Naive thymus-derived CD4-positive, alpha-beta T cell (primary cell): ENCODE measurements around the gene TSPAN18. TPM values are rescaled to one million over a fixed set of nuclear protein-coding genes. Genes with fewer than 3 reads are reported as not detected.

Experiments used
- ATAC-seq: fragments of 150-1000 bp; cut with Tn5 transposase; 2 replicates; pipeline ENCODE4 v1.10.0; 2021; ENCODE audit warnings: mild to moderate bottlenecking, moderate library complexity
- CTCF ChIA-PET: fragments of 350-600 bp; sonication (Branson Sonifier 250); formaldehyde crosslinking; loops from one replicate; lab custom pipeline; 2021; ENCODE audit warnings: antibody characterized with exemption; lab: Charles Lee
- POLR2A ChIA-PET: fragments of 350-600 bp; sonication (Branson Sonifier 250); formaldehyde crosslinking; loops from one replicate; lab custom pipeline; 2021; ENCODE audit warnings: antibody characterized with exemption, inconsistent platforms; lab: Charles Lee
- DNase-seq, 9 donors: peaks; one replicate each; pipeline versions ENCODE4 v3.0.0 to v3.0.0-alpha.2; 2020 to 2022; ENCODE audit warnings: mixed read lengths in 1 of 9
- H3K27ac ChIP-seq: one replicate; pipeline ENCODE4 v1.7.0; 2013; ENCODE audit warnings: mild to moderate bottlenecking, low read depth, low read length, moderate library complexity
- H3K27me3 ChIP-seq, 2 donors: one replicate each; pipeline ENCODE4 v1.7.0; 2013; ENCODE audit warnings: low read length in 2 of 2, mild to moderate bottlenecking in 2 of 2, moderate library complexity in 2 of 2; ENCODE audit not compliant: control insufficient read depth in 2 of 2, insufficient read depth in 2 of 2
- H3K36me3 ChIP-seq, 3 experiments: 1 replicate in 2 of 3; 2 replicates in 1 of 3; pipeline ENCODE4 v1.7.0; 2013; ENCODE audit warnings: low read length in 3 of 3, mild to moderate bottlenecking in 3 of 3, moderate library complexity in 1 of 3; ENCODE audit not compliant: insufficient read depth in 3 of 3, control insufficient read depth in 2 of 3
- H3K4me1 ChIP-seq, 2 donors: one replicate each; pipeline ENCODE4 v1.7.0; 2013; ENCODE audit warnings: low read length in 2 of 2, mild to moderate bottlenecking in 2 of 2, moderate library complexity in 1 of 2; ENCODE audit not compliant: control insufficient read depth in 2 of 2, insufficient read depth in 2 of 2
- H3K4me3 ChIP-seq: 2 replicates; pipeline ENCODE4 v1.7.0; 2013; ENCODE audit warnings: mild to moderate bottlenecking, low read length
- H3K9me3 ChIP-seq, 3 experiments: 1 replicate in 2 of 3; 2 replicates in 1 of 3; pipeline ENCODE4 v1.7.0; 2013; ENCODE audit warnings: low read length in 3 of 3; ENCODE audit not compliant: control insufficient read depth in 2 of 3
- H3K27ac Mint-ChIP-seq, 9 donors: one replicate each; pipeline ENCODE4 v1.8.0; 2020 to 2022; ENCODE audit warnings: mixed read lengths in 9 of 9, mild to moderate bottlenecking in 8 of 9, moderate library complexity in 5 of 9, inconsistent platforms in 2 of 9
- H3K27me3 Mint-ChIP-seq, 5 donors: one replicate each; pipeline ENCODE4 v1.8.0; 2021 to 2022; ENCODE audit warnings: mixed read lengths in 5 of 5, mild to moderate bottlenecking in 1 of 5
- H3K36me3 Mint-ChIP-seq, 5 donors: one replicate each; pipeline ENCODE4 v1.8.0; 2020 to 2022; ENCODE audit warnings: mixed read lengths in 5 of 5, mild to moderate bottlenecking in 3 of 5, inconsistent platforms in 1 of 5
- H3K4me1 Mint-ChIP-seq, 7 donors: one replicate each; pipeline ENCODE4 v1.8.0; 2020 to 2022; ENCODE audit warnings: mixed read lengths in 7 of 7, mild to moderate bottlenecking in 3 of 7, inconsistent platforms in 1 of 7
- H3K4me3 Mint-ChIP-seq, 10 donors: one replicate each; pipeline ENCODE4 v1.8.0; 2020 to 2022; ENCODE audit warnings: mild to moderate bottlenecking in 10 of 10, mixed read lengths in 10 of 10, moderate library complexity in 6 of 10, inconsistent platforms in 2 of 10
- H3K9me3 Mint-ChIP-seq, 11 donors: one replicate each; pipeline ENCODE4 v1.8.0; 2020 to 2022; ENCODE audit warnings: mixed read lengths in 11 of 11, mild to moderate bottlenecking in 4 of 11, inconsistent platforms in 1 of 11, moderate library complexity in 1 of 11
- intact Hi-C, 2 donors: fragments of 100-400 bp; cut with micrococcal nuclease; formaldehyde crosslinking; loops; one replicate each; pipeline ENCODE4 v1.15.1; 2023
- polyA plus RNA-seq, 2 donors: library from polyadenylated mRNA; unstranded; fragments of 300-500 nt; fragmentation: Illumina TruSeq; gene quantifications; one replicate each; pipeline ENCODE4 v1.2.3, GENCODE V29; 2021
- total RNA-seq, 6 experiments: library from RNA in 5 of 6; stranded (reverse) in 5 of 6; gene quantifications; 1 replicate in 5 of 6; 2 replicates in 1 of 6; pipeline ENCODE4 v1.2.3 and lab custom pipeline; 2021 to 2026

Gene TSPAN18
- total and polyA plus RNA-seq, 7 experiments from 2014 or later = 8.8 to 57.0 (median 21.7) TPM

DNA sequence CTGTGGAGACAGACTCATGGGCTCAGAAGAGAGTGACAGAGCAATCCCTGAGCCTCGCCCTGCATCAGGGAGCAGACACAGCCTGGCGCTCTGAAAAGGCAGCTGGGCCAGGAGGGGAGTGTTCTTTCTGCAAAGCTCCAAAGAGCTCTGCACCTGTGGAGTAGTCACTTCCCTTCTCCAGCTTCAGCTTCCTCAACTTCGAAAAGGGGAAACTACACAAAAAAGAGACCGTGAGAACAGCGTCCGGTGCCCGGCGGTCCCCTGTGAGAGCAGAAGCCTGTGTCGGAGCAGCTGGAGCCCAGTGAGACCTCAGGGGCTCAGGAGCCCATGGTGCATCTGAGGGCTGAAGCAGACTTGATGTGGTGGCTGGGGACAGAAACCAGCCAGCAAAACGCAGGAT lies 188.9 kb downstream of the TSPAN18 start:
- intact Hi-C loops = no loop called here
- ATAC-seq = peak; percentile 36
- POLR2A ChIA-PET = no interaction called here
- peaks cover 3 to 8% (median 6%) of the 10 kb centered on the region in 7 donors for H3K4me1 Mint-ChIP-seq
- no peak overlapping the region for H3K4me3 Mint-ChIP-seq
- Histone ChIP-seq H3K27ac (no peak overlapping the region), H3K4me1 (no peaks in the 10 kb centered on the region), H3K4me3 (no peak overlapping the region), H3K9me3 (no peaks in the 10 kb centered on the region), H3K27me3 (no peaks in the 10 kb centered on the region), H3K36me3 (peaks cover 0 to 53% (median 0%) of the 10 kb centered on the region in 3 experiments)
- peak overlapping the region in 1 of 9 donors; percentile 10 for H3K27ac Mint-ChIP-seq
- peaks cover 0 to 24% (median 7%) of the 10 kb centered on the region in 5 donors for H3K36me3 Mint-ChIP-seq
- H3K9me3 Mint-ChIP-seq = peaks cover 0 to 1% (median 0%) of the 10 kb centered on the region in 11 donors
- no peaks in the 10 kb centered on the region for H3K27me3 Mint-ChIP-seq
- DNase-seq = no peak
- CTCF ChIA-PET = no interaction called here

DNA sequence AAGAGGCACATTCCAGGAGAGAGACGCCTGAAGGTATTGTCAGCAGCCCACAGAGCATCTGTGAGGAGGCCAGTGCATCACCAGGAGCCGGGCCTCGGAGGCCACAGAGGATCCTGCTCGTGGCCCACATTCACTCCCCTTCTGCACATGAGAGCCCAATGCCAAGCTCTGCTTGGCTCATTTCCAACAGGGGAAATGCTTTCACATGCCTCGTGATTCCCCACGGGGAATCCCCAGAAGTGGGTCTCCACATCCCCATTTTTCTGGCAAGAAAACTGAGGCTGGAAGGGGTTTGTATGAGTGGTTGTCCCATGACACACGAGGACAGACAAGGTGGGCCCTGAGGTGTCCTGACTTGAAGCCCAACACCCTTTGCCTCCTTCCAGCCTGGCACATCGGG lies 189.6 kb downstream of the TSPAN18 start:
- peaks cover 0 to 1% (median under 1%) of the 10 kb centered on the region in 7 donors for H3K4me1 Mint-ChIP-seq
- no peaks in the 10 kb centered on the region for H3K4me1 ChIP-seq
- intact Hi-C loops = no loop called here
- H3K27ac Mint-ChIP-seq = no peak overlapping the region
- CTCF ChIA-PET = no interaction called here
- H3K9me3 ChIP-seq = no peaks in the 10 kb centered on the region
- no peak for DNase-seq
- no peak overlapping the region for H3K4me3 Mint-ChIP-seq
- peaks cover 0 to 55% (median 0%) of the 10 kb centered on the region in 3 experiments for H3K36me3 ChIP-seq
- H3K36me3 Mint-ChIP-seq = peaks cover 0 to 26% (median 7%) of the 10 kb centered on the region in 5 donors
- peaks cover 0 to 1% (median 0%) of the 10 kb centered on the region in 11 donors for H3K9me3 Mint-ChIP-seq
- no peaks in the 10 kb centered on the region for H3K27me3 Mint-ChIP-seq
- H3K27ac ChIP-seq = no peak overlapping the region
- H3K4me3 ChIP-seq = no peak overlapping the region
- H3K27me3 ChIP-seq = no peaks in the 10 kb centered on the region
- peak; percentile 6 for ATAC-seq
- POLR2A ChIA-PET = no interaction called here

DNA sequence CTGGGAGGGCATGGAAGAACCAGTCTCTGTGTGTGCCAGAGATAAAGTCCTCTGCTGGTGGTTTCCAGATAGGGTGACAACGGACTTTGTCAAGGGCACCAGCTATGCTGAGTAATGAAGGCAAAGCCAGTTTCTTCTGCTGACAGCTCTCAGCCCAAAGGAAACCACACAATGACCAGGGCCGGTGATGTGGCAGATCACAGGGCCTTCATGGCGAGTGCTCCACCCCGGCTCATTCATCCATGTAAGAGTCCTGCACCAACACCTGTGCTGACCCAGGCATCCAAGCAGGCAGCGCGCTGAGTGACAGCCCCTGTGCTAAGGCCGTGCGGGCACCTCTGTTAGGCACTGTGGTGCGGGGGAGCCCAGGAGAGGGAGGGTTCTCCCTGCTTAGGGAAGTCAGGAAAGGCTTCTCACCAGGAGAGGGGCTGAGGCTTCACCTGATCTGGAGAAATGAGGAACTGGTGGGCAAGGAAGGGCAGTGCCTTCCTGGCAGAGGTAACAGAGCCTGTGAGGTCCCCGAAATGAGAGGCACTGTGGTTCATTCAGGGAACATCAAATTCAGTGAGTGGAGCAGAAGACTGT lies 190.1 kb downstream of the TSPAN18 start:
- Histone ChIP-seq H3K4me1 (no peaks in the 10 kb centered on the region), H3K36me3 (peaks cover 0 to 61% (median 0%) of the 10 kb centered on the region in 3 experiments), H3K4me3 (no peak overlapping the region), H3K27ac (no peak overlapping the region), H3K9me3 (no peaks in the 10 kb centered on the region), H3K27me3 (no peaks in the 10 kb centered on the region)
- ATAC-seq (peak; percentile 61), DNase-seq (no peak)
- Mint-ChIP-seq H3K27me3 (no peaks in the 10 kb centered on the region), H3K36me3 (peaks cover 0 to 29% (median 7%) of the 10 kb centered on the region in 5 donors), H3K4me1 (peaks cover 0 to under 1% (median 0%) of the 10 kb centered on the region in 7 donors), H3K27ac (no peak overlapping the region), H3K4me3 (no peak overlapping the region), H3K9me3 (no peaks in the 10 kb centered on the region)
- ChIA-PET CTCF (no interaction called here), POLR2A (no interaction called here)
- intact Hi-C loops = no loop called here

DNA sequence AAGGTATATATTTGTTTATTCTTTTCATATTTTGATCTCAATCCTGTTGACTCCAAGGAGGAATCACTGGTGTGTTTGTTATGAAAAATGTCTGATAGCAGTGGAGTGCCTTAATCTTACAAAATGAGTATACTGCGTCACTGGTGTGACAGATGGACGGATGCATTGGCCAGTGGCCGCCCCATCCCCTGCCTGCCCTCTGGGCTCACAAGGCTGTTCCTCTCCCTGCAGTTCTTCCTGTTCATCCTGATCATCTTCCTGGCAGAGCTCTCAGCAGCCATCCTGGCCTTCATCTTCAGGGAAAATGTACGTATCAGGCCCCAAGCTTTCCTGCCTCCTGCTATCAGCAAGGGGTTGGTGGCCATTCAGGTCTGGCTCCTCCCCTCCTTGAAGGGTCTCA lies 191.0 kb downstream of the TSPAN18 start:
- H3K4me3 Mint-ChIP-seq = no peak overlapping the region
- no peaks in the 10 kb centered on the region for H3K4me1 ChIP-seq
- ATAC-seq (no peak), DNase-seq (no peak)
- H3K27me3 ChIP-seq = no peaks in the 10 kb centered on the region
- CTCF ChIA-PET = no interaction called here
- H3K9me3 Mint-ChIP-seq = no peaks in the 10 kb centered on the region
- no peak overlapping the region for H3K27ac ChIP-seq
- H3K9me3 ChIP-seq = no peaks in the 10 kb centered on the region
- intact Hi-C loops = no loop called here
- H3K27ac Mint-ChIP-seq = peak overlapping the region in 1 of 9 donors; percentile 67
- H3K36me3 ChIP-seq = peaks cover 0 to 65% (median 0%) of the 10 kb centered on the region in 3 experiments
- H3K4me1 Mint-ChIP-seq = no peaks in the 10 kb centered on the region
- H3K27me3 Mint-ChIP-seq = no peaks in the 10 kb centered on the region
- H3K4me3 ChIP-seq = no peak overlapping the region
- POLR2A ChIA-PET = no interaction called here
- peaks cover 0 to 33% (median 9%) of the 10 kb centered on the region in 5 donors for H3K36me3 Mint-ChIP-seq

DNA sequence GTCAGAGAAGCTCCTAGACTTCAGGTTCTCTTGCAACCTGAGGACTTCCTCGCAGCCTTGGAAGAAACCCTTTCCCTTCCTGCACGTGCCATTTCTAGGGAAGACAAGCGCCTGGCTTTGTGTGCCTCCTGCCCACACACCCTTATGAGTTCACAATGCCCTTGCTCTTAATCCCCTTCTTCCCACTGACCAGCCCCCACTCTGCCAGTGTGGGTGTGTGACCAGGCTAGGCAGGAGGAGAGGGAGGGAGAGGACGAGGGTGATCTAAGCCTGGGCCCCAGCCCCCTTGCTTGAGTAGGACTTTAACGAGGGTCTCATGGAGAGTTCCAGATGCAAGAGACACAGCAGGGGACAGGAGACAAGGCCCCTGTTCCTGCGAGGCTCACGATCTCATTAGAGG lies 193.7 kb downstream of the TSPAN18 start:
- intact Hi-C loops = no loop called here
- no peak overlapping the region for H3K4me3 ChIP-seq
- H3K9me3 ChIP-seq = no peaks in the 10 kb centered on the region
- Mint-ChIP-seq H3K9me3 (no peaks in the 10 kb centered on the region), H3K27me3 (no peaks in the 10 kb centered on the region), H3K36me3 (peaks cover 0 to 31% (median 9%) of the 10 kb centered on the region in 5 donors), H3K4me1 (no peaks in the 10 kb centered on the region), H3K4me3 (no peak overlapping the region), H3K27ac (no peak overlapping the region)
- ChIA-PET CTCF (interaction anchor here (2.3 kb wide), 1 partner anchor 16 kb away, joined by 9 read pairs; no protein-coding TSS in a partner anchor), POLR2A (no interaction called here)
- DNase-seq (no peak), ATAC-seq (no peak)
- H3K4me1 ChIP-seq = no peaks in the 10 kb centered on the region
- H3K27me3 ChIP-seq = no peaks in the 10 kb centered on the region
- H3K36me3 ChIP-seq = peaks cover 0 to 67% (median 0%) of the 10 kb centered on the region in 3 experiments
- no peak overlapping the region for H3K27ac ChIP-seq

DNA sequence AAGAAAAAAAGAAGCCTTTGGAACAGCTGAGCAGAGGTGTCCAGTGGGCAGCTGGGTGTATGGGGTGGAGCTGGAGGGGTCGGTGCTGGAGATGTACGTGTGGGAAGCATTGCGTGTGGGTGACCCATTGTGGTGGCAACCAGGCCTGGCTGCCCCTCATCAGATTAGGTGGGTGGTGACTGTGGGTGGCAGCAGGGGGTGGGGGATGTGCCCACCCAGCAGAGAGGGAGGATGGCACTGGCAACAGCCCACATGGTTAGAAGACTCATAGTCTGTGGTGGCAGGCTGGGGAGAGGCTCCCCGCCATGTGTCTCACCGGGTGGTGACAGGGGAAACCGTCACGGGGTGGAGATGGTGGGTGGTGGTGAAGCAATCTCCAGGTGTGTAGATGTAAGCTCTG lies 196.4 kb downstream of the TSPAN18 start:
- intact Hi-C loops = no loop called here
- H3K36me3 ChIP-seq = peaks cover 0 to 56% (median 0%) of the 10 kb centered on the region in 3 experiments
- CTCF ChIA-PET = interaction anchor here (0.8 to 1.1 kb wide), 4 partner anchors 12 to 182 kb away, joined by 3 to 5 read pairs (median 4); no protein-coding TSS in a partner anchor
- H3K27ac ChIP-seq = no peak overlapping the region
- no peaks in the 10 kb centered on the region for H3K4me1 ChIP-seq
- no peaks in the 10 kb centered on the region for H3K9me3 ChIP-seq
- Mint-ChIP-seq H3K4me3 (no peak overlapping the region), H3K4me1 (peaks cover 0 to 4% (median 0%) of the 10 kb centered on the region in 7 donors), H3K36me3 (peaks cover 0 to 27% (median 9%) of the 10 kb centered on the region in 5 donors), H3K27me3 (no peaks in the 10 kb centered on the region), H3K9me3 (no peaks in the 10 kb centered on the region), H3K27ac (no peak overlapping the region)
- POLR2A ChIA-PET = no interaction called here
- no peak for ATAC-seq
- H3K27me3 ChIP-seq = no peaks in the 10 kb centered on the region
- no peak overlapping the region for H3K4me3 ChIP-seq
- no peak for DNase-seq

DNA sequence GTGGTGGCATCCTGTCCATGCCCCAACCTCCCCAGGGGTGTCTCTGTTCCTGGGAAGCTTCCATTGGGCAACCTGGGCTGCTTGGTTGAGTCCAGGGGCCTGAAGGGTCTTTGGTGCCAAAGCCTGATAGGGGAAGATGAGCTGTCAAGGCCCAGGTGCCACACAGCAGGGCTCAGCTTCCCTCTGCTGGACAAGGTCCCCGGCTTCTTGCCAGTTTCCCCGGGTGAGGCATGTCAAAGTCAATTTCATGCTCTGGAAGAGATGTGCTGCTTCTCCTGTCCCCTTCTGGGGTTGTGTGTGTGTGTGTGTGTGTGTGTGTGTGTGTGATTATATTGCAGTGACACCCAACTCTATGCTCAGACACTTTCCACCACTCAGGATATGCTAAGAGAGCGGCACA lies 197.0 kb downstream of the TSPAN18 start:
- no peak for ATAC-seq
- Histone ChIP-seq H3K4me1 (no peaks in the 10 kb centered on the region), H3K9me3 (no peaks in the 10 kb centered on the region), H3K27me3 (no peaks in the 10 kb centered on the region), H3K36me3 (peaks cover 0 to 51% (median 0%) of the 10 kb centered on the region in 3 experiments), H3K4me3 (no peak overlapping the region), H3K27ac (no peak overlapping the region)
- intact Hi-C loops = no loop called here
- Mint-ChIP-seq H3K27ac (no peak overlapping the region), H3K27me3 (no peaks in the 10 kb centered on the region), H3K36me3 (peaks cover 0 to 27% (median 9%) of the 10 kb centered on the region in 5 donors), H3K4me1 (peaks cover 0 to 4% (median 0%) of the 10 kb centered on the region in 7 donors), H3K9me3 (no peaks in the 10 kb centered on the region), H3K4me3 (no peak overlapping the region)
- ChIA-PET POLR2A (no interaction called here), CTCF (interaction anchor here (0.6 to 1.1 kb wide), 5 partner anchors 13 to 781 kb away, joined by 3 to 5 read pairs (median 4); no protein-coding TSS in a partner anchor)
- DNase-seq = no peak
